Progenitor cell of endocrine pancreas (in vitro differentiated cells): Measurements from ENCODE around the gene PLA2G4E. TPM values are rescaled to one million over a fixed set of nuclear protein-coding genes. Genes with fewer than 3 reads are reported as not detected.
A peak's percentile ranks its signal among the peaks of the same experiment; 100 is the strongest.

Experiments
- DNase-seq: peaks from one replicate; pipeline ENCODE4 v3.0.0; 2021; ENCODE audit warnings: low spot score; ENCODE audit not compliant: unreplicated experiment
- H3K27ac Mint-ChIP-seq: 2 replicates; pipeline ENCODE4 v1.8.0; 2021; ENCODE audit warnings: mild to moderate bottlenecking, moderate library complexity, mixed read lengths
- H3K27me3 Mint-ChIP-seq: 2 replicates; pipeline ENCODE4 v1.8.0; 2021; ENCODE audit warnings: mixed read lengths
- H3K36me3 Mint-ChIP-seq: 2 replicates; pipeline ENCODE4 v1.8.0; 2022; ENCODE audit warnings: mixed read lengths; ENCODE audit not compliant: insufficient read depth
- H3K4me1 Mint-ChIP-seq: 2 replicates; pipeline ENCODE4 v1.8.0; 2021; ENCODE audit warnings: low read depth, mixed read lengths
- H3K4me3 Mint-ChIP-seq: 2 replicates; pipeline ENCODE4 v1.8.0; 2021; ENCODE audit warnings: low read depth, mild to moderate bottlenecking, moderate library complexity, mixed read lengths
- H3K9me3 Mint-ChIP-seq: 2 replicates; pipeline ENCODE4 v1.8.0; 2021; ENCODE audit warnings: low read depth, mixed read lengths
- CTCF ChIP-seq: fragments of 200-600 bp; sonication (generic); IDR thresholded peaks from one replicate; pipeline ENCODE4 v1.5.0; 2021; ENCODE audit warnings: antibody characterized with exemption, mild to moderate bottlenecking; ENCODE audit not compliant: unreplicated experiment
- total RNA-seq: library from RNA; stranded (reverse); gene quantifications from 2 replicates; pipeline ENCODE4 v1.2.1, GENCODE V29; 2021

PLA2G4E gene
- total RNA-seq, 1 donor from 2014 or later = not detected

GRCh38 chr15:41951571-41951970, 69.3 kb downstream of the PLA2G4E start:
- peaks cover 6% of the 10 kb centered on the region for H3K36me3 Mint-ChIP-seq
- H3K4me1 Mint-ChIP-seq = peaks cover 24% of the 10 kb centered on the region
- no peak overlapping the region for H3K4me3 Mint-ChIP-seq
- no peak for DNase-seq
- no peak for TF ChIP-seq CTCF
- no peaks in the 10 kb centered on the region for H3K9me3 Mint-ChIP-seq
- H3K27me3 Mint-ChIP-seq = no peaks in the 10 kb centered on the region
- H3K27ac Mint-ChIP-seq = no peak overlapping the region

GRCh38 chr15:41950489-41950888, 70.4 kb downstream of the PLA2G4E start:
- H3K27ac Mint-ChIP-seq = peak overlapping the region; percentile 17
- no peak for DNase-seq
- no peak overlapping the region for H3K4me3 Mint-ChIP-seq
- peaks cover 6% of the 10 kb centered on the region for H3K36me3 Mint-ChIP-seq
- TF ChIP-seq CTCF = no peak
- no peaks in the 10 kb centered on the region for H3K27me3 Mint-ChIP-seq
- peaks cover 17% of the 10 kb centered on the region for H3K4me1 Mint-ChIP-seq
- H3K9me3 Mint-ChIP-seq = no peaks in the 10 kb centered on the region

- DNase-seq = no peak
- no peaks in the 10 kb centered on the region for H3K27me3 Mint-ChIP-seq
These were observed 70.7 kb downstream of the PLA2G4E start for GRCh38 chr15:41950127-41950483.

GRCh38 chr15:41949401-41950126, 71.3 kb downstream of the PLA2G4E start:
- peaks cover 20% of the 10 kb centered on the region for H3K4me1 Mint-ChIP-seq
- no peaks in the 10 kb centered on the region for H3K9me3 Mint-ChIP-seq
- H3K27me3 Mint-ChIP-seq = no peaks in the 10 kb centered on the region
- TF ChIP-seq CTCF = no peak
- peaks cover 9% of the 10 kb centered on the region for H3K36me3 Mint-ChIP-seq
- H3K27ac Mint-ChIP-seq = peak overlapping the region; percentile 17
- no peak for DNase-seq
- H3K4me3 Mint-ChIP-seq = no peak overlapping the region

More at GRCh38 chr15:41950127-41950483, 70.7 kb downstream of the PLA2G4E start:
- Mint-ChIP-seq H3K36me3 (peaks cover 9% of the 10 kb centered on the region), H3K9me3 (no peaks in the 10 kb centered on the region), H3K27ac (peak overlapping the region; percentile 17), H3K4me1 (peaks cover 18% of the 10 kb centered on the region), H3K4me3 (no peak overlapping the region)
- TF ChIP-seq CTCF = no peak

GRCh38 chr15:41948490-41948889, 72.4 kb downstream of the PLA2G4E start:
- H3K36me3 Mint-ChIP-seq = peaks cover 9% of the 10 kb centered on the region

More at GRCh38 chr15:41948490-41948889, 72.4 kb downstream of the PLA2G4E start:
- H3K27ac Mint-ChIP-seq = no peak overlapping the region
- no peaks in the 10 kb centered on the region for H3K27me3 Mint-ChIP-seq
- DNase-seq = no peak
- peaks cover 27% of the 10 kb centered on the region for H3K4me1 Mint-ChIP-seq
- no peak overlapping the region for H3K4me3 Mint-ChIP-seq
- H3K9me3 Mint-ChIP-seq = no peaks in the 10 kb centered on the region
- no peak for TF ChIP-seq CTCF
